Breast epithelium (tissue), 4 donors: ENCODE results near the gene KASH5. TPM values are rescaled to one million over a fixed set of nuclear protein-coding genes. Genes with fewer than 3 reads are reported as not detected.
A peak's percentile ranks its signal among the peaks of the same experiment; 100 is the strongest.
"Not testable (repeated sequence)": the region's sequence is repeated elsewhere in the genome, so short reads cannot be mapped to it uniquely, and the experiment has no call there.

Experiments
- DNase-seq, 2 donors: peaks; one replicate each; pipeline ENCODE4 v3.0.0-alpha.2; 2019; ENCODE audit warnings: low spot score in 2 of 2
- H3K27ac ChIP-seq, 2 donors: fragments of 200-600 bp; sonication (generic) in 1 of 2; one replicate each; pipeline ENCODE4 v1.5.1; 2016 to 2019; ENCODE audit warnings: mild to moderate bottlenecking in 1 of 2
- H3K27me3 ChIP-seq, 2 donors: fragments of 200-600 bp; sonication (generic) in 1 of 2; one replicate each; pipeline versions ENCODE4 v1.5.1 to v1.6.0; 2017 to 2019; ENCODE audit warnings: control low read depth in 1 of 2, mild to moderate bottlenecking in 1 of 2
- H3K36me3 ChIP-seq: fragments of 200-600 bp; one replicate; pipeline ENCODE4 v1.5.1; 2019
- H3K4me1 ChIP-seq, 2 donors: fragments of 200-600 bp; sonication (generic); one replicate each; pipeline ENCODE4 v1.5.1; 2016 to 2019; ENCODE audit warnings: control low read depth in 1 of 2
- H3K4me3 ChIP-seq, 3 donors: fragments of 200-600 bp; sonication (generic); 1 replicate in 2 of 3; 2 replicates in 1 of 3; pipeline ENCODE4 v1.5.1; 2016 to 2019; ENCODE audit warnings: mild to moderate bottlenecking in 3 of 3, moderate library complexity in 2 of 3
- H3K9me3 ChIP-seq, 2 donors: fragments of 200-600 bp; sonication (generic) in 1 of 2; one replicate each; pipeline ENCODE4 v1.5.1; 2016 to 2019; ENCODE audit warnings: control low read depth in 1 of 2
- POLR2A ChIP-seq: fragments of 450-650 bp; IDR thresholded peaks from one replicate; pipeline ENCODE4 v1.6.1; 2016; ENCODE audit warnings: antibody characterized with exemption, mild to moderate bottlenecking, moderate library complexity
- POLR2AphosphoS5 ChIP-seq, 3 donors: sonication (generic); formaldehyde crosslinking; IDR thresholded peaks; one replicate each; pipeline ENCODE4 v1.6.1; 2017; ENCODE audit warnings: antibody characterized with exemption in 3 of 3
- intact Hi-C: fragments of 100-400 bp; cut with DNase I; formaldehyde crosslinking; loops from one replicate; pipeline ENCODE4 v1.15.1; 2023; ENCODE audit warnings: low total_unique reads
- total RNA-seq, 3 donors: library from RNA; depleted of rRNA; stranded (reverse); fragments of >200 nt; gene quantifications; one replicate each; pipeline ENCODE4 v1.1.0, GENCODE V29; 2016
- TF ChIP-seq, protein P1 (sequence below), 3 donors: fragments of 450-650 bp; IDR thresholded peaks; one replicate each; pipeline ENCODE4 v1.5.1; 2016 to 2017; ENCODE audit warnings: antibody characterized with exemption in 3 of 3, mild to moderate bottlenecking in 3 of 3, moderate library complexity in 3 of 3

The KASH5 gene
- total RNA-seq, 3 donors from 2014 or later: 1.9 TPM; not detected in 2

DNA sequence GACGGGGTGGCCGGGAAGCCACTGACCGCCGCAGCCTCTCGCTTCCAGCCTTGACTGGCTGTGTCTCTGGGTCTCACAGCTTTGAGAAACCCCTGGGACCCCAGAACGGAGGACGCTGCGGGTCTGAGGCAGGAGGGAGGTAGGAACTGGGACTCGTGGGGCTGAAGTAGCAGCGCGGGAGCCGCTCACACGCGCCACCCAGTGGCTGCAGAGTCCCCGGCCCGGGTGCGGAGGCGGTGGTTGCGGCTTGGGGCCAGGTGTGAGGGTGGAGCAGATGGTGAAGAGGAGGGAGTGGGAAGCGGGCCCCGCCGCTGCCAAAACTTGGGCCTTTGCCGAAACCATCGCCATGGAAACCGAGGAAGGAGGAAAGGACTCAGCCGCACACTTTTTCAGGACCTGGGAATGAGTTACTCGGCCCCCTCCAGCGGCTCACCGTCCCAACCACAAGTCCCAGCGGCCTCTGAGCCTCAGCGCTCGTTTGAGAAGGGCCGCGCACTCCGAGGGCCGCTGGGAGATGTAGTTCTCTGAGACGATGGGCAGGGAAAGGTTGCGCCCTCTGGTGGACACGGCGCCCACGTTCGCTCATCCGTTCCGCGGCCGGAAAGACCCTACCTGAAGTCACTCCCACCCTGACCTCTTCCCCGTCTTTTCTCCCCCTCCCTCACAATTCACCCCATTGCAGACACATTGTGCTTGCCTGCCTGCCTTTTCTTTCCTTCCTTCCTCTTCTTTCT, 55.5 kb downstream of the KASH5 start:
- peaks cover 0 to 4% of the 10 kb centered on the region in 2 donors for H3K4me1 ChIP-seq

DNA sequence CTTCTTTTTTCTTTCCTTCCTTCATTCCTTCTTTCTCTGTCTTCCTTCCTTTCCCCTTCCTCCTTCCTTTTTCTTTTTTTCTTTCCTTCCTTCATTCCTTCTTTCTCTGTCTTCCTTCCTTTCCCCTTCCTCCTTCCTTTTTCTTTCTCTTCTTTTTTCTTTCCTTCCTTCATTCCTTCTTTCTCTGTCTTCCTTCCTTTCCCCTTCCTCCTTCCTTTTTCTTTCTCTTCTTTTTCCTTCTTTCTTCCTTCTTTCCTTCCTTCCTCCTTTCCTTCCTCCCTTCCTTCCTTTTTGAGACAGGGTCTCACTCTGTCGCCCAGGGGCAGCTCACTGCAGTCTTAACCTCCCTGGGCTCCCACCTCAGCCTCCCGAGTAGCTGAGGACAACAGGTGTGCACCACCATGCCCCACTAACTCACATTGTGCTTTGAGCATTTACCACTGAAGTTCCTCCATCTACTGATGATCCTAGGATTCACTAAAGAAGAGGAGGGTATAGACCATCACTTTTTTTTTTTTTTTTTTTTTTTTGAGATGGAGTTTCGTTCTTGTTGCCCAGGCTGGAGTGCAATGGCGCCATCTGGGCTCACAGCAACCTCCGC, 56.2 kb downstream of the KASH5 start:
- H3K36me3 ChIP-seq, DNase-seq, H3K9me3 ChIP-seq, intact Hi-C loops, H3K4me1 ChIP-seq: not testable (repeated sequence)
- H3K27me3 ChIP-seq: peaks cover 0 to 14% of the 10 kb centered on the region in 2 donors
- peak overlapping the region in 2 of 3 donors; percentile 69 to 91 for H3K4me3 ChIP-seq
- peak overlapping the region; percentile 80 to 81 for H3K27ac ChIP-seq

More for the DNA sequence above, 55.5 kb downstream of the KASH5 start:
- Histone ChIP-seq H3K36me3 (no peaks in the 10 kb centered on the region), H3K27me3 (peaks cover 0 to 18% of the 10 kb centered on the region in 2 donors), H3K4me3 (peak overlapping the region; percentile 62 to 91 (median 69)), H3K27ac (peak overlapping the region; percentile 80 to 81), H3K9me3 (no peaks in the 10 kb centered on the region)
- DNase-seq: peak; percentile 93 to 94
- TF ChIP-seq POLR2AphosphoS5 (IDR thresholded peaks at IDR 0.05) (peak; percentile 48 to 73 (median 73)), POLR2A (no peak)
- TF ChIP-seq, protein P1, sequence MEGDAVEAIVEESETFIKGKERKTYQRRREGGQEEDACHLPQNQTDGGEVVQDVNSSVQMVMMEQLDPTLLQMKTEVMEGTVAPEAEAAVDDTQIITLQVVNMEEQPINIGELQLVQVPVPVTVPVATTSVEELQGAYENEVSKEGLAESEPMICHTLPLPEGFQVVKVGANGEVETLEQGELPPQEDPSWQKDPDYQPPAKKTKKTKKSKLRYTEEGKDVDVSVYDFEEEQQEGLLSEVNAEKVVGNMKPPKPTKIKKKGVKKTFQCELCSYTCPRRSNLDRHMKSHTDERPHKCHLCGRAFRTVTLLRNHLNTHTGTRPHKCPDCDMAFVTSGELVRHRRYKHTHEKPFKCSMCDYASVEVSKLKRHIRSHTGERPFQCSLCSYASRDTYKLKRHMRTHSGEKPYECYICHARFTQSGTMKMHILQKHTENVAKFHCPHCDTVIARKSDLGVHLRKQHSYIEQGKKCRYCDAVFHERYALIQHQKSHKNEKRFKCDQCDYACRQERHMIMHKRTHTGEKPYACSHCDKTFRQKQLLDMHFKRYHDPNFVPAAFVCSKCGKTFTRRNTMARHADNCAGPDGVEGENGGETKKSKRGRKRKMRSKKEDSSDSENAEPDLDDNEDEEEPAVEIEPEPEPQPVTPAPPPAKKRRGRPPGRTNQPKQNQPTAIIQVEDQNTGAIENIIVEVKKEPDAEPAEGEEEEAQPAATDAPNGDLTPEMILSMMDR (IDR thresholded peaks at IDR 0.05): peak; percentile 81 to 93 (median 93)
- intact Hi-C loops: no loop called here

DNA sequence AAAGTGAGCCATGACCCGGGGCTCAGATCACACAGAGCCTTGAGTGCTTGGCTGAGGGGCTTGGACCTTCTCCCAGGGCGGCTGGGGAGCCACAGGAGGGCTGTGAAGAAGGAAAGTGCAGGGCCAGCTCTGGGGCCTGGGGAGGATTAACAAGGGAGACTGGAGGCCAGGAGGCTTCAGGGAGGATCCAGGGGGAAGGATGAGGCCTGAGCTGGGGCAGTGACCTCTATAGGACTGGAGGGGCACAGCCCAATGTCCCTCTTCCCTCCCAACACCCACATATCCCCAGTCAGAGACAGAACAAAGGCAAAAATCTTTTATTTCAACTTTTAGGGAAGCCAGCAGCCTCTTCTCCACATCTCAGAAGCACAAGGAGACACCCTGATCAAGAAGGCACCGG, 57.9 kb downstream of the KASH5 start:
- TF ChIP-seq POLR2A (no peak), POLR2AphosphoS5 (IDR thresholded peaks at IDR 0.05) (no peak)
- TF ChIP-seq, protein P1 (IDR thresholded peaks at IDR 0.05): no peak
- Histone ChIP-seq H3K36me3 (no peaks in the 10 kb centered on the region), H3K27ac (no peak overlapping the region), H3K4me1 (peaks cover 4 to 8% of the 10 kb centered on the region in 2 donors), H3K4me3 (no peak overlapping the region), H3K27me3 (no peaks in the 10 kb centered on the region), H3K9me3 (no peaks in the 10 kb centered on the region)
- DNase-seq: no peak
- intact Hi-C loops: no loop called here

DNA sequence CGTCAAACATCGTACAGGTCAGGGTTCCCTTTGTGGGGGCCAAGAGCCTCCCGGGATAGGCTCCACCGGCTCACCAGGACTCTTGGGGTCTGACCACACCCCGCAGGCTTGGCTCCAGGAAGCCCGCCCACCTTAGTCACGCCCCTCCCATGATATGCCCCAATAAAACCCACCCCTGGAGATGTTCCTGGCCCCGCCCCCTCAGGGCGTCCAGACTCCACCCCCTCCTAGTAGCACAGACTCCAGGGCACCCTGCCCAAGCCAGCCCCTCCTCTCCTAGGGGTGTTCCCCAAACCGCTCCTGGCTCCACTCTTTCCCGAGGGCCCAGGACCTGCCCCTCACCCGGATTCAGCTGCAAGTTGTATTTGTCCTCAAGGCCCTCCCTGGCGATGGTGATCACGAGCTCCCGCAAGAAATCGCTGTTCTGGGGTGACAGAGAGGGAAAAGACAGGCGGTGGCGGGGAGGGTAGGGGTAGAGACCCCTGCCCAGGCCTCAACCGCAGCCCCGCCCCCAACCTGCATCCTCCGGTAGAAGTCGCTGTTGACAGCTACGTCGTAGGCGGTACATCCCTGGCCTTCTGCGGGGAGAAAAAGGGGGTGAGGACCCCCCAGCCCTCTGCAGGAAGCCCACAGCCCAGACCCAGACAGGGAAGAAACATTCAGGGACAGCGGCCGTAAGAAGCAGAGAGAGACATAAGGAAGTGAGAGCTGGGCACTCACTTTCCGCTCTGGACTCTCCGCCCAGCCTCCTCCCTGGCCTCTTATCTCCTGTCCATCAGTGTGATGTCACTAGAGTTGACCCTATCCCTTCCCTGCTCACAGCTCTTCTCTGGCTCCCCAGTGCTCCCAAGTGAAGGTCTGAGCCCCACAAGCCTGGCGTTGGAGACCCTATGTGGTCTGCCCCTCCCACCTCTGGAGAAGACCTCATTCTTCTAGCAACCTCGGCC, 59.7 kb downstream of the KASH5 start:
- H3K4me3 ChIP-seq: no peak overlapping the region

DNA sequence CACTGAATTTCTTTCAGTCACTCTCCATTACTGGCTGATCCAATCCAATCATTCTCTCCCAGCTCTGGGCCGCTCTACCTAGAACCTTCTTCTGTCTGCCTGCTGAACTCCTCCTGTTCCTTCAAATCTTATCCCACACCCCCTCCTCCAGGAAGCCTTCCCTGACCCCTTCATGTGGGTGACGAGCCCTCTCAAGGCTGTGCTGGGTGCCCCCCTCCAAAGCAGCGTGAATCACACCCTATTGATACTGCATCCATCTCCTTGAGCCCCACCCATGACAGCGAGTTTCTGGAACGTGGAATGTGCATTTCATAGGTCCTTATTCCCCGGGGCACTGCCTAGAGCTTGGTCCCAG, 60.4 kb downstream of the KASH5 start:
- Histone ChIP-seq H3K36me3 (no peaks in the 10 kb centered on the region), H3K27ac (peak overlapping the region in 1 of 2 donors; percentile 21), H3K4me3 (no peak overlapping the region), H3K9me3 (no peaks in the 10 kb centered on the region), H3K4me1 (peaks cover 1 to 8% of the 10 kb centered on the region in 2 donors), H3K27me3 (no peaks in the 10 kb centered on the region)
- DNase-seq: no peak
- TF ChIP-seq POLR2A (no peak), POLR2AphosphoS5 (IDR thresholded peaks at IDR 0.05) (no peak)
- TF ChIP-seq, protein P1 (IDR thresholded peaks at IDR 0.05): no peak
- intact Hi-C loops: no loop called here

More for the DNA sequence above, 59.7 kb downstream of the KASH5 start:
- Histone ChIP-seq H3K27ac (peak overlapping the region in 1 of 2 donors; percentile 21), H3K9me3 (no peaks in the 10 kb centered on the region), H3K4me1 (peaks cover 4 to 8% of the 10 kb centered on the region in 2 donors), H3K36me3 (no peaks in the 10 kb centered on the region), H3K27me3 (no peaks in the 10 kb centered on the region)
- intact Hi-C loops: no loop called here
- no peak for DNase-seq
- TF ChIP-seq POLR2AphosphoS5 (IDR thresholded peaks at IDR 0.05): no peak
- no peak for TF ChIP-seq POLR2A
- TF ChIP-seq, protein P1 (IDR thresholded peaks at IDR 0.05): no peak
